Hepatocyte (in vitro differentiated cells): ENCODE data around the gene ADAM8.

Experiments used
- EZH2phosphoT487 ChIP-seq: fragments of 200-600 bp; sonication (generic); IDR thresholded peaks from one replicate; pipeline ENCODE4 v1.6.1; 2018; ENCODE audit warnings: antibody characterized with exemption, mild to moderate bottlenecking, low read depth, moderate library complexity; ENCODE audit not compliant: unreplicated experiment, severe bottlenecking
- TF ChIP-seq, protein P1 (sequence below): fragments of 200-600 bp; sonication (generic); IDR thresholded peaks from 2 replicates; pipeline ENCODE4 v1.5.1; 2016; ENCODE audit warnings: antibody characterized with exemption, mild to moderate bottlenecking; ENCODE audit not compliant: poor library complexity

DNA sequence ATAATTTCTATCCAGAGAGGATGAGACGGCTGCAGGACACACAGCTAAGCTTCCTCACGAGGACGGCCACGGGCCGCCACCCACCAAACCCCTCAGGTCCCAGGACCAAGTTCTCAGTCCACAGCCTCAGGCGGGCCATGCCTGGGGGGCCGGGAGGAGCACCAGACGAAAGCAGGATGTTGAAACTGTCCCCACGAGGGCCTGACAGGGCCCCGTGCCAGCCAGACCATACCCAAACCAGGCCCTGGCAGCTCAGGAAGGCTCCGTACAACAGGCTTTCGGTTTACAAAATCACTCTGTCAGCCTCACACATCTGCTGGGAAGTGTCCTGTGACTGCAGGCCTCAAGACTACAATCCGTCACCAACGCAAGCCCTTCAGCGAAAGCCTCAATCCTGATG, 17.5 kb upstream of the ADAM8 start:
- TF ChIP-seq, protein P1, sequence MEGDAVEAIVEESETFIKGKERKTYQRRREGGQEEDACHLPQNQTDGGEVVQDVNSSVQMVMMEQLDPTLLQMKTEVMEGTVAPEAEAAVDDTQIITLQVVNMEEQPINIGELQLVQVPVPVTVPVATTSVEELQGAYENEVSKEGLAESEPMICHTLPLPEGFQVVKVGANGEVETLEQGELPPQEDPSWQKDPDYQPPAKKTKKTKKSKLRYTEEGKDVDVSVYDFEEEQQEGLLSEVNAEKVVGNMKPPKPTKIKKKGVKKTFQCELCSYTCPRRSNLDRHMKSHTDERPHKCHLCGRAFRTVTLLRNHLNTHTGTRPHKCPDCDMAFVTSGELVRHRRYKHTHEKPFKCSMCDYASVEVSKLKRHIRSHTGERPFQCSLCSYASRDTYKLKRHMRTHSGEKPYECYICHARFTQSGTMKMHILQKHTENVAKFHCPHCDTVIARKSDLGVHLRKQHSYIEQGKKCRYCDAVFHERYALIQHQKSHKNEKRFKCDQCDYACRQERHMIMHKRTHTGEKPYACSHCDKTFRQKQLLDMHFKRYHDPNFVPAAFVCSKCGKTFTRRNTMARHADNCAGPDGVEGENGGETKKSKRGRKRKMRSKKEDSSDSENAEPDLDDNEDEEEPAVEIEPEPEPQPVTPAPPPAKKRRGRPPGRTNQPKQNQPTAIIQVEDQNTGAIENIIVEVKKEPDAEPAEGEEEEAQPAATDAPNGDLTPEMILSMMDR, result no peak
- no peak for TF ChIP-seq EZH2phosphoT487
